NCI-H2196 (cell line): Measurements from ENCODE around the gene CACUL1.
"Not testable (repeated sequence)": the region's sequence is repeated elsewhere in the genome, so short reads cannot be mapped to it uniquely, and the experiment has no call there.

Experiments used
- DNase-seq: peaks from one replicate; lab custom pipeline; 2025; ENCODE audit not compliant: unreplicated experiment; lab: John Stamatoyannopoulos, UW

Gene CACUL1

DNA sequence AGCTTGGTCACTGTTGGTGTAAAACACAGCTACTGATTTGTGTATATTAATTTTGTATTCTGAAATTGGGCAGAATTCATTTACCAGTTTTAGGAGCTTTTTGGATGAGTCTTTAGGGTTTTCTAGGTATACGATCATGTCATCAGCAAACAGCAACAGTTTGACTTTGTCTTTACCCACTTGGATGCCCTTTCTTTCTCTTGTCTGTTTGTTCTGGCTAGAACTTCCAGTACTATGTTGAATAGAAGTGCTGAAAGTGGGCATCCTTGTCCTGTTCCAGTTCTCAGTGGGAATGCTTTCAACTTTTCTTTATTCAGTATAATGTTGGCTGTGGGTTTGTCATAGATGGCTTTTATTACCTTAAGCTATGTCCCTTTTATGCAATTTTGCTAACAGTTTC lies 109.5 kb downstream of the CACUL1 start:
- not testable (repeated sequence) for DNase-seq

DNA sequence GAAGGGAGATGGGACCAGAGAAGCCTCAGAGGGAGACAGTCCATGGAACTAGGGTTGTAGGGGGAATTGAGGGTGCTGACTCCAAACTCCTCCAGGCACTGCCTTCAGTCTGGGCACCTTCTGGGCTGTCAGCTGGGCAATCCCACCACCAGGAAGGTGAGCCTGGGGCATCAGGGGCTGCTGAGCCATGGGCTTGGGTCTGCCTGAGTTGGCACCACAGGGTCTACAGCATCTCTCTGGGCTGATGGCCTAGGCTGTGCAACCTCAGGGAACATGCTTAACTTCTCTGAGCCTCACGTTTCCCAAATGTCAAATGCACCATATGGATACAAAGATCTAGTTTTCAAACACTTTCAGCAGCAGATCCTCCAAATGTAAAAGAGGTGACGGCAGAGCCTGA lies 112.5 kb downstream of the CACUL1 start:
- no peak for DNase-seq

GRCh38 chr10:118638680-118639079 lies 116.1 kb downstream of the CACUL1 start:
- DNase-seq = no peak

- no peak for DNase-seq
These were observed 118.9 kb downstream of the CACUL1 start for GRCh38 chr10:118635674-118636402.

GRCh38 chr10:118633786-118634185 lies 121.0 kb downstream of the CACUL1 start:
- no peak for DNase-seq

DNA sequence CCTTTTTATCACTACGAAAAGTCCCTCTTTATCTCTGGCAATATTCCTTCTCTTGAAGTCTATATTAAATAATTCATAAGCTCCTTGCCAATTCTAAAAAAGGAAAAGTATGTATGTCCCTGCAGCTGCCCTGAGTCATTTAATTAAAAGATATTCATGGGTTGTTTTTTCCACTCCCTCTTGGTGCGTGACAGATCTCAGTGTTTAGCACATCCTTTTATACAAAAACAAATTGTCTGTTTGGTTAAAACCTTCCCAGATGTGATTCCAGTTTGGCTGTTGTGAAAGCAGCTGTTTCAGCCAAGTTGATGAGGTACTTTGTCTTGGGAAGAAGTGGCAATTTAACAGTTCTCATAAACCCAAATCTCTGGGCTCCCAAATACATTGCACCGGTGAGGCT lies 125.6 kb downstream of the CACUL1 start:
- DNase-seq = no peak

- DNase-seq = no peak
These were observed 126.4 kb downstream of the CACUL1 start for GRCh38 chr10:118628397-118628796.

GRCh38 chr10:118626953-118627352 lies 127.8 kb downstream of the CACUL1 start:
- DNase-seq = no peak
